HG03039 (cell line): Measurements from ENCODE around the gene SLCO2B1.

Experiments
- ATAC-seq: cut with Tn5 transposase; IDR thresholded peaks from one replicate; pipeline ENCODE4 v1.9.1; 2021; ENCODE audit warnings: mild to moderate bottlenecking, moderate library complexity; ENCODE audit not compliant: unreplicated experiment

The SLCO2B1 gene

DNA sequence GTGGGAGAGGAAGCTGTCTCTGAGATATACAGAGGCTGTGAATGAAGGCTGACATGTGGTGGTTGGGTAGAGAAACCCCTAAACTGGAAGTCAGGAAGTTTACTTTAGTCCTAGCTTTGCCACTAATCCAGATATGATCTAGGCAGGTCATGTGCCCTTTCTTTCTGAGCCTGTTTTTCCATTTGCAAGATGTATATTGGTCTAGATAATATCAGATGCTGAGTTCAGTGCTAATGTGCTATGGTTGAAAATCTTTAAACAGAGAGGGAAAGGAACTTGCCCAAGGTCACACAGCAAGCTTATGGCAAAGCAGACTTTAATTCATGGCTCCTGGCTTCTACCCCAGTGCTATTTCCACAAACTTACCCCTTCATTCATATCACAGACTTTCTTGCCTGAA, 63.9 kb downstream of the SLCO2B1 start:
- no peak for ATAC-seq

DNA sequence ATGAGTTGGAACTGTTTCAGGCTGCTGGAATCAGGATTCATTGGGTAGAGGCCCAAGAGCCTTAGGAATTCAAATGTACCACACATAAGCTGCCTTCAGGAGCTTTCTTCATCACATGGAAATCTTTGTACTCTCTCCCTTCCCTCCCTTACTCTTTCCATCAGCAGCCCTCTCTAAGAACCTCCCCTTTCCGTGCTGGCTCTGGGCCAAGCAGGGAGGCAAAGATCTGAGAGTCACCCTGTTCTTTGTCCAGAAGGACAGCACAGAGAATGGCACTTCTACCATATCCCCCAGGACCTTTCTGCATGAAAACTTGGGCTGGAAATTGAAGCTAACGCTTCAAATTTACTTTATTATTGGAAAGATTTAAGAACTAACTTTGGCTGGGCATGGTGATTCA, 69.0 kb downstream of the SLCO2B1 start:
- ATAC-seq = no peak

DNA sequence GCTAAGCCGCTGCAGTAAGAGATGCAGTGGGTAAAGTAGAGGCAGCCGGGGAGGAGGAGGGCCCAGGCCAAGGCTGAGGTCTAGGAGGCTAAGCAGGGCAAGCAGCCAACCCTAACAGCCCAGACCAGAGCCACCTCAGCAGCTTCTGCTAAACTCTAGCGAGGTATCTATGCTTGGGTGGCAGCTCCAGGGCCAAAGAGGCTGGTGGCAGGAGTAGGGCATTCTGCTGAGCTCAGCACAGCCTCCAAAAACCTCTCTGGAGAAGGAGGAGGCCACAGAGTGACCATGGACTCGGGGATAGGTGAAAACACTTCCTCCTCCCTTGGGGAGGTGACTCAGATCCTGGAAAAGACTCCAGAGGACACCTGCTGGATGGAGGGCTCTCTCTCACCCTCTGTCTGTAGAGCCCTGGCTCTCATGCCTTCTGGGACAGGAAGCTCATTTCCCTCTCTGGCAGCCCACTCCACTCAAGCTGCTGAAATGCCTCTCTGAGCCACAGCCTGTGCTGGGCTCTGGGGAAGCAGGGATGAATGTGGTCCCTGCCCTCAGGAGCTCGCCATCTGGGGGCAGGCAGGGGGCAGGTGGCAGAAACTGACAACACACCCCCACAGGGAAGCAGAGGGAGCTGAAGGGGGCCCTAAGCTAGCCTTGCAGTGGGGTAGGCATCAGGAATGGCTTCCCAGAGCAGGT, 73.2 kb downstream of the SLCO2B1 start:
- no peak for ATAC-seq

DNA sequence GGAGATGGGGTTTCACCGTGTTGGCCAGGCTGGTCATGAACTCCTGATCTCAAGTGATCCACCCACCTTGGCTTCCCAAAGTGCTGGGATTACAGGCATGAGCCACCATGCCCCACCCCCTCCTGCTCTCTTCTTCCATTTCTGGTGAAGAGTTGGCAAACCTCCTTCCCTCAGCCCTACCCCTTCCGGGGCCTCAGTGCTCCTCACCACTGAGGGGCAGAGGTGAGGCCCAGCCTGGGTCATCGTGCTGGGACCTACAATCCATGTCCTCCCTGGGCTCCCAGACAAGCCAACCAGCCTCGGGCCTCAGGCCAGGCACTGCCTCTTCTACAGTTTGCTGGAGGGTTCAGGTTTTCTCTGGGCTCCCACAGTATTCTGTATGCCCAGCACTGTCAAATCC, 74.9 kb downstream of the SLCO2B1 start:
- no peak for ATAC-seq

DNA sequence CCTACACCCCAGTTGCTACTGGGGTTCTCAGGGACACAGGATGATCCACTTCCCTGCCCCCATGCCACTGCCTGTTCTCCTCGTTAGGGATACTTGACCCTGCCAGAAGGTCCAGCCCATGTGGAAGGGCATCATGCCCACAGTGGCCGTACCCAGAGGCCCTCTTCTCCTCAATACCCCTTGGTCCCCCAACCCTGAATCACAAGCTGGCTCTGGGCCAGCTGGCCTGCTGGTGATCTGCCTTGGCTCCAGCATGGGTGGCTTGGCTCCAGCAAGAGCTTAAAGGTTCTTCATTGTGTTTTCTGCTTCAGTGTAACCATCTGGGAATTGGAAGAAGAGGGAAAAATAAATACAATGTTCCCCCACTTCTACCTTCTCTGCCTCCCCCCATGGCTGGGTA, 78.6 kb downstream of the SLCO2B1 start:
- no peak for ATAC-seq

DNA sequence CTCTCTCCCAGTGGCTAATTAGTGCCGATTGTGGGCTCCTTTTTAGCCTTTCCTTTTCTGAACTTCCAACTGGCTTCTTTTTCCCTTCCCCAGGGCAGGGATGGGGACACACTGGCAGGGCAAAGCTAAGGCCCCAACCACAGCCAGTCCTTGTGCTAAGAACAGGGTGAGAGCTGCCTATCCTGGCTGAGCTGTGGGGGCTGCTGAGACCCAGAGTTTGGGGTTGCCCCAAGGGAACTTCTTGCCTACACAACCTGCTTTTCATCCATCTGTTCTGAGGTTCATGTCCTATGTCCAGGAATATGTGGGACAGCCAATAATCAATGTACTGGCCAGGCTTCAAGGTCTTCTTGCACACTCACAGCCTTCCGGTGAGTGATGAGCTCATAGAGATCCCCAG, 79.7 kb downstream of the SLCO2B1 start:
- no peak for ATAC-seq

DNA sequence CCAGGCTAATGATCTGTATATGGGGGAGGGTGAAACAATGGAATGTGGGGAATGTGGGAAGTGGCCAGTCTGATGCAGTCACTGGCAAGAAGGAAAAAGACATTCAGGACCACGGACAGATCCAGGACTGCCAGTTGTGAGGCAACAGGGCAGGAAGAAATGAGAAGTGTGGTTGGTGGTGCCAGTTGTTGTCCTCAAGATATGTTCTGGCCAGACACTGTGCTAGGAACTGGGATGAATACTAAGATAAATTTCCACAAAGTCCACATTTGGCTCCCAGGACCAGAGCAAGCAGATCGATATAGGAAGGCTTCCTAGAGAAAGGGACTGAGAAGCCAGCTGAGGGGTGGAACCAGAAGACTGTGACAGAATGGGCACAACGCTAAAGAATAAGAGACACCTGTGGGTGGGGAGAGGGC, 82.9 kb downstream of the SLCO2B1 start:
- no peak for ATAC-seq

DNA sequence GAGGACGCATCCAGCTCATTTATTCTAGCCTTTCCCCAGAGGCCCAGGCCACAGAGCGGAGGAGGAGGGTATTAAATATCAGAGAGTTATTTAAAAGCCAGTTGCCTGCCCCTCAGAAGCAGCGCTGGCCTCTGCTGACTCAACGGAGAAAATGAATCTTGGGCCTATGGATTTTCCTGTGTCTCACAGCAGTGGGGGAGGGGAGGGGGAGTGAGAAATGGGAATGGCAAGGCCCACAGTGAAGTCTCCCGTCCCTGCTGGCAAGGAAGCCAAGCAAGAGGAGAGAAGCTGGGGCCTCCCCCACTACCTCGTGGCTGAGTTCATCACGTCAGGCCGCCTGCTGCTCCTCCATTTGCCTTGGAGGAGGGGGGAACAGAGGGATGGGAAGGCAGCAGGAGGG, 85.2 kb downstream of the SLCO2B1 start:
- ATAC-seq = no peak

DNA sequence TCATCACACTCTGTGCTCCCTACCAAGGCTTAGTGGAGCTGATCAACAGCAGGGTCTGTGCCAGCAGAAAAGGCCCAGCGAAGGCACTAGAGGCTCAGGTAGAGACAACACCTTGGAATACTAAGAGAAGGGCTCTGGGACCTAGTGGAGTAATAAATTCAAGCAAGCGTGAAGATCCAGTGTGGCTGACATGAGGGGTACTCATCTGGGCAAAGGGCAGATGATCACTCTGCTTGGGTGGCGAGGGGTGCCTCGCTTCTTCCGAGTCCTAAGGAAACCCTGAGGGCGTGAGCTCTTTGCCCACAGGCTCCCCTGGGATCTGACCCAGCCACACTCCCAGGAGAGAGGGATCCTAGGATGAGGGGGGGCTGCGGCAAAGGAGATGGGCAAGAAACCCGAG, 86.1 kb downstream of the SLCO2B1 start:
- no peak for ATAC-seq

DNA sequence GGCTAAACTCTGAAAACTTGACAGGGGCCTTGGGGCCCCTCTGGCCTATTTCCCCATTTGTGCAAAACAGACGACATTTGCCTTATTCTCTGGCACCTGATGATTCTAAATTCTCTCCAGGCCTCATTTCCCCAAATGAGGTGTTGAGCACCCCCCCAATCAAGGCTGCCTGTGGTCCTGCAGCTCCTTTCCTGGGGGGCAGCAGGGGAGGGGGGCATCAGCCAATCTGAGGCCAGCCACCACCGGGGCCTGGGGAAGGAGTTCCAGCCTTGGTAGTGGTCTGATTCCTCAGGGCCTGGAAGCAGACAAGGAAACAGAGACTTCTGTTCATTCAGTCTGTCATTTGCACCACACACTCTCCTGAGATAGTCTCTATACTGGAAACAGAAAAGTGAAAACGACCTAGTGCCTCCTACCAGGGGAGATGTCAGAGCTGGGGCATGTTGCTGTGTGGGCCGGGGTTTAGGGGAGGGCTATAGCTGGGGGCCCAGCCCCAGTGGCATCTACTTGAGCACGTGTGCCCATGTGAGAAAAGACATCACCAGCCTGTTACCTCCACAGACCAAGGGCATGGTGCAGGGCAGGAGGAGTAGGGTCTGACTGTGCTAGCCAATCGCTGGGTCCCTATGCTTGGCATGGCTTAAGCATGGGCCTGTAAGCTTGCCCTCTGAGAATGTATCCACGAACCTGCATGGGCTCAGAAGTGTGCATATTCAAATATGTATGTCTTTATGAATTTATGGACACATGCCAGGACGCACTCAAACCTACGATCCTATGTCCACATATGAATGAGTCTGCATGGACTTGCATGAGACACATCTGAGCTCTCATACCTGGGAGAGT, 87.9 kb downstream of the SLCO2B1 start:
- ATAC-seq = no peak

DNA sequence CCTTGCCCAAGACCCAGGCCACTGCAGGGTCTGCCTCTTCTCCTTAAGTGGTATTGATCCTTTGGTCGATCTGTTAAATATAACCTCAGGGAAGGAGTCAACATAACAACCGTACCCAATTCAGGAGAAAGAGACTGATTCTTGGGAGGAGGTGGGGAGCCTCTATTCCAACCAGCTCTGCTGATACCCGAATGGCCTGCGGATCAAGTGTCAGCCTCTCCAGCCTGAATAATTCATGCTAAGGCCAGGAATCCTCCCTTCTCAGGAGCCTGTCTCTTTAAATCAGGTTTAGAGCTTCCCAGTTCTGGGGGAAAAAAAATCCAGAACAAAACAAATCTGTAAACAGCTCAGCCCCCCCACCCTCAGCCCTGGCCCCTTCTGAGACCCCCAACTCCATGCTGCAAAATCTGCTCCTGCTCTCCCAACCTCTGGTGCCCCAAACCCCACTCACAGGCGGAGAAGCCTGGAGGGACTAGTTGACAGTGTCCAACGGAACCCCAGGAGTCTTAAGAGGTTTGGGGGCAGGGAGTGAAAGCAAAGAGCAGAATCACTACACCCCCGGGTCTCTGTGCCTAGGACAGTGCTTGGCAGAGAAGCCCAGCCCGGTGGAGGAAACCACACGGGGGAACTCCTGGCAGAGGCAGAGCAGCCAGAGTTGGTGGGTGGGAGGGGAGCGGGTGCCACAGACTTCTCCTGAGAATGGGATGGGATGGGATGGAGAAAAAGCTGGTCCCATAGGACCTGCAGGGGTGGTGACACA, 88.8 kb downstream of the SLCO2B1 start:
- ATAC-seq = no peak

DNA sequence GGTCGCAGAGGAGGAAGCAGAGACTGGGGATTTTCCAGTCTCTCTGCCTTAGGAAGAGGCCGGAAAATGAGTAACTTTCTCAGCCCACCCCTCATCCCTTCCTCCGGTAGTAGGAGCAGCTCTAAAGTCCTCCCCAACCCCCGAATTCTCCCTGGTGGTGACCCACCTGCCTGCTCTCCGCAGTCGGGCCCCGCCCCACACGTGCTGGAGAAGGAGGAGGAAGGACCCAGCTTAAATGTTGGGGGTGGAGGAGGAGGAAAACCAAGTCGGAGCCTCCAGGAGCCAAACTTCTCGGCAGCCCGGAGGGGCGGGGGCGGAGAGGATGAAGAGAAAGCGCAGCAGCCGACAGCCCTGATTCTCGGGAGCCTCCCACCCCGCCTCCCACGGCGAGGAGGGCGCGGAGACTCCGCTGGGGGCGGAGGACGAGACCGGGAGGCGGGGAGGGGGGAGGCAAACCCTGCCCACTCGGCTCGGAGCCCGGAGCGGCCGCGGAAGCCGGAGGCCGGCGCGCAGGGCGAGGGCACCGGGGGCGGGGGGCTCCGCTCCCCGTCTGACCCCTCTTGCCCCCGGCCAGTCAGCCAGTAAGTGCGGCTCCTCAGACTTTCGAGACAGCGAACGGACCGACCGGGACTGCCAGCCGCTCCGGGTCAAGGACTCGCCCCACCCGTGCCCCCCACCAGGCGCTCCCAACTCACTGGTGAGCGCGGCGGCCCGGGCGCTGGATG, 89.6 kb downstream of the SLCO2B1 start, which contains the start of gene TPBGL:
Gene TPBGL (plus strand): TSS at position 464 of the 725 bp plus-strand sequence. CDS start 276 bp downstream, outside the sequence.
- ATAC-seq = no peak

DNA sequence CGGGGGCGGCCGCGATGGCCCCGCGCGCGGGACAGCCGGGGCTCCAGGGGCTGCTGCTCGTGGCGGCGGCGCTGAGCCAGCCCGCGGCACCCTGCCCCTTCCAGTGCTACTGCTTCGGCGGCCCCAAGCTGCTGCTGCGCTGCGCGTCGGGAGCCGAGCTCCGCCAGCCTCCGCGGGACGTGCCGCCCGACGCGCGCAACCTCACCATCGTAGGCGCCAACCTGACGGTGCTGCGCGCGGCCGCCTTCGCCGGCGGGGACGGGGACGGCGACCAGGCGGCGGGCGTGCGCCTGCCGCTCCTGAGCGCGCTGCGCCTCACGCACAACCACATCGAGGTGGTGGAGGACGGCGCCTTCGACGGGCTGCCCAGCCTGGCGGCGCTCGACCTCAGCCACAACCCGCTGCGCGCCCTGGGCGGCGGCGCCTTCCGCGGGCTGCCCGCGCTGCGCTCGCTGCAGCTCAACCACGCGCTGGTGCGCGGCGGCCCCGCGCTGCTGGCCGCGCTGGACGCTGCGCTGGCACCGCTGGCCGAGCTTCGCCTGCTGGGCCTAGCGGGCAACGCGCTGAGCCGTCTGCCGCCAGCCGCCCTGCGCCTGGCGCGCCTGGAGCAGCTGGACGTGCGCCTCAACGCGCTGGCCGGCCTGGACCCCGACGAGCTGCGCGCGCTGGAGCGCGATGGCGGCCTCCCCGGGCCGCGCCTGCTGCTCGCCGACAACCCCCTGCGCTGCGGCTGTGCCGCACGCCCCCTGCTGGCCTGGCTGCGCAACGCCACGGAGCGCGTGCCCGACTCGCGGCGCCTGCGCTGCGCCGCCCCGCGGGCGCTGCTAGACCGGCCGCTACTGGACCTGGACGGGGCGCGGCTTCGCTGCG, 90.4 kb downstream of the SLCO2B1 start:
- ATAC-seq = peak; percentile 63

DNA sequence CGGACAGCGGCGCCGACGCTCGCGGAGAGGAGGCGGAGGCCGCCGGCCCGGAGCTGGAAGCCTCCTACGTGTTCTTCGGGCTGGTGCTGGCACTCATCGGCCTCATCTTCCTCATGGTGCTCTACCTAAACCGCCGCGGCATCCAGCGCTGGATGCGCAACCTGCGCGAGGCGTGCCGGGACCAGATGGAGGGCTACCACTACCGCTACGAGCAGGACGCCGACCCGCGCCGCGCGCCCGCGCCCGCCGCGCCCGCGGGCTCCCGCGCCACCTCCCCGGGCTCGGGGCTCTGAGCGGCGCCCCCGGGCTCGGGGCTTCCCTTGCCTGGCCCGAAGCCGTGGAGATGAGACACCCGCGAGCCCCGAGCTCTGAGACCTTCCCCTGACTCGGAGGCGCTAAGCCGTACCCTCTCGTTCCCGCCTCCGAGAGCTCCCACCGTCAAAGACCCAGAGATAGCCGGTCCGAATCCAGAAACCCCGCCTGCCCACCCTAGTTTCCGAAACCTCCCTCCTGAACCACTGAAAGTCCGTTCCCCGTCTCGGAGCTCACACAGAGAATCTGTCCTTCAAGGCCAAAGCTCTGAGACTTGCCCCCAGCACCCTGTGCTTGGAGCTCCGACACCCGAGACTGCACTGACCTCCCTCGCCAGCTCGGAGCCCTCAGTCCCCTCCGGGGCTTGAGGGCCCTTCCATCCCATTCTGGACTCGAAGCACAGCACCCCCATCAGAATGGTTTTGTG, 91.2 kb downstream of the SLCO2B1 start:
- ATAC-seq = peak; percentile 20

DNA sequence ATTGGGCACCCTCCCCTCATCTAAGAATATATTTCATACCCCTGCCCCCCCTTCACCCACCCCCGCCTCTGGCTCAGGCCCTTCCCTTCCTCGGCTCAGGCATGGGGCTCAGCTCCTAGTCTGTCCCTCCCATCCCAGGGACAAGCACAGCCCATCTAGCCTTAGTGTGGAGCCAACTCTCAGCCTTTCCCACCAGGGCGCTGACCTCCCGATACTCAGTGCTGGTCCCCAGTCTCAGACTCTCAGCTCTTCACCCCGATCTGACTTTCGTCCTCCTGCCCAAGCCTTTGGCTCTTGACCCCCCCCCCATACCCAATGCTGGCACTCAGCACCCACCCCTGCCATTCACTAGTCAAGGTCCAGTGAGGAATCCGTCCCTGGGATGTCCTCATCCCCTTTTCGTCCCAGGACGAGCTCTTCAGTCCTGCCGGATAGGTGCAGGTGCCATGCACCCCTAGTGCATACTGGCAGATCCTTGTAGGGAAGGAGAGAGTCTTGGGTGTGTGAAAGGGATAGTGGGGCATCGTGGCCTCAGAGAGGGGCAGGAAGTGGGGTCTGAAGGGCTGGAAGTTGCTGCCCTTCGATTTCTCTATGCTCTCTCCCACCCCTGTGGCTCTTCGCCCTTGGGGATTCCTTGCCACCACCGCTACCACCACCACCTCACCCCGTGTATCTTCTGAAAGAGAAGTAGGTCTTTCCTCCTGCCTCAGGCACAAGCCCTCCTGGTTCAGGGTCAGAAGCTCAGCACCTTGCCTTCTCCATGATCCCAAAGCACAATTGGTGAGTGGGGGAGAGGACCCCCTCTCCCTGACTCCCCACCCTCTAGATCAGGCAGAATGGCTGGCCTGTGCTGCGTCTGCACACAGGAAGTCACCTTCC, 92.1 kb downstream of the SLCO2B1 start:
- no peak for ATAC-seq

DNA sequence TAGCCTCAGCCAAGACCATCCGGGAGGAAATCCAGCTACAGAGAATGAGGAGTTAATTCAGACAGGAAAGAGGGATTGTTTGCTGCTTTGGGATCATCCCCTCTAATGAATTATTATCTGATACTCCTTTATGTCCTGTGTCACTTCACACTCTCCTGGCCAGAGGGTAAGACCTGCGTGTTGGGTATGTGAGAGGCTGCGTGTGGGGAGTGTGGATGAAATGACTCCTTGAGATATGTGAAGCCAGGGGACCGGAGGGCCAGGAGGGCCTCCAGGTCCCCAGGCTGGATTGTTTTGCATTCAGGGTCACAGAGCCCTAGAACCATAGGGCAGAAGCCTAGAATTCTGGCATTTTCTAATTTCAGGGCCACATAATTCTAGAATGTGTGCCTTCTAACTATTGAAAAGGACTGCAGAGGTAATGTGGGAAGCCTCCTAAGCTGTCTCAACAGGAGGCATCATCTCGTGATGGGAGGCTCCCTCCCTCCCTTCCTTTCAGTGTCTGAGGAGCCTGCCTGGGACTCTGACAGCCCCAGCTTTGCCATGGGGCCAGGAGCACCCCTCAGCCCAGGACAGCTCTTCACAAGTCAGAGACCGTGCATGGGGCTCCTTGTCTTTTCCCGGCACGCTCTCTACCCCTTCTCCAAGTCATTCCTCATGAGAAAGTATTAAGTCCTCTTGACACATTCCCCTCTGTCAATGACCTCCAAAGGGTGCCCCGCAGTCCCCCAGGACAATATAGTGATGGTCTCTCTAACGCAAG, 93.3 kb downstream of the SLCO2B1 start:
- ATAC-seq = no peak

DNA sequence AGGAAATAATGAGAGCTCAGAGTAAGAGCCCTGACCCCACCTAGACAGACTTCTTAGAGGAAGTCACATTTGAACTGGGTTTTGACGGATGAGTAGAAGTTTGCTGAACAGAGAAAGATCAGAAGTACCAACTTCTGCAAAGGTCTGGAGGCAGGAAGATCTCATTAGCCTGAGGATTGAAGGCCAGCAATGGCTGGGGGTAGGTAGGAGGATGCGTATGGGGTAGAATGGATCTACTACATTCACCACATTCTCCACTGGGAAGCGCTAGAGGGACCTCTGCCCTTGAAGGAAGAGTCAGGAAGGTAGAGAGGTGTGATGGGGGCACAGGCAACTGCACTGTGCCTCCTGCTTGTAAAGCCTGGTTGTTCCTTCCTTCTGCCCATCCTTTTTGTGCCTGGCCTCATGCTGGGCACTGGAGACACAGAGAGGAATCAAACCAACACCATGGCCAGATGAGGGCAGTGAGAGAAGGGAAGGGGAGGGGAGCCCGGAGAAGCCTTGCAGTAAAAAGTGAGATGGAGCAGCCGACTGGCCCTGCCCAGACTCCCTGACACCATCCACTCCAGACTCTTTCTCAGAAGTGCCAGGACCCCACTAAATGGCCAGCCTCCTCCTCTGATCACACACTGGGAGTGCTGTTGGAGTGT, 94.6 kb downstream of the SLCO2B1 start:
- no peak for ATAC-seq
